Duodenal mucosa (tissue), 2 donors: ENCODE measurements around the gene CHMP6.

Source experiments
- H3K27ac ChIP-seq: one replicate; pipeline ENCODE4 v1.7.0; 2013; ENCODE audit warnings: low read depth, low read length
- H3K27me3 ChIP-seq, 2 donors: one replicate each; pipeline ENCODE4 v1.7.0; 2013; ENCODE audit warnings: low read length in 2 of 2, control low read depth in 1 of 2; ENCODE audit not compliant: insufficient read depth in 2 of 2, control insufficient read depth in 1 of 2
- H3K36me3 ChIP-seq, 2 donors: one replicate each; pipeline ENCODE4 v1.7.0; 2013; ENCODE audit warnings: low read length in 2 of 2, control low read depth in 1 of 2; ENCODE audit not compliant: insufficient read depth in 2 of 2, control insufficient read depth in 1 of 2
- H3K4me1 ChIP-seq, 2 donors: one replicate each; pipeline ENCODE4 v1.7.0; 2013; ENCODE audit warnings: low read length in 2 of 2, control low read depth in 1 of 2; ENCODE audit not compliant: insufficient read depth in 2 of 2, control insufficient read depth in 1 of 2
- H3K4me3 ChIP-seq, 2 donors: one replicate each; pipeline ENCODE4 v1.7.0; 2013; ENCODE audit warnings: low read length in 2 of 2, low read depth in 1 of 2
- H3K9ac ChIP-seq, 2 donors: one replicate each; pipeline ENCODE4 v1.7.0; 2013; ENCODE audit warnings: low read length in 2 of 2, low read depth in 1 of 2
- H3K9me3 ChIP-seq, 2 donors: one replicate each; pipeline ENCODE4 v1.7.0; 2013; ENCODE audit warnings: low read length in 2 of 2, control low read depth in 1 of 2; ENCODE audit not compliant: control insufficient read depth in 1 of 2

Gene CHMP6

GRCh38 chr17:81037798-81038733 lies 46.4 kb downstream of the CHMP6 start:
- no peak overlapping the region for H3K4me3 ChIP-seq
- no peak overlapping the region for H3K27ac ChIP-seq
- H3K4me1 ChIP-seq, result peaks cover 12 to 34% of the 10 kb centered on the region in 2 donors
- H3K9me3 ChIP-seq, result no peaks in the 10 kb centered on the region
- H3K36me3 ChIP-seq, result no peaks in the 10 kb centered on the region
- no peaks in the 10 kb centered on the region for H3K27me3 ChIP-seq
- no peak overlapping the region for H3K9ac ChIP-seq

DNA sequence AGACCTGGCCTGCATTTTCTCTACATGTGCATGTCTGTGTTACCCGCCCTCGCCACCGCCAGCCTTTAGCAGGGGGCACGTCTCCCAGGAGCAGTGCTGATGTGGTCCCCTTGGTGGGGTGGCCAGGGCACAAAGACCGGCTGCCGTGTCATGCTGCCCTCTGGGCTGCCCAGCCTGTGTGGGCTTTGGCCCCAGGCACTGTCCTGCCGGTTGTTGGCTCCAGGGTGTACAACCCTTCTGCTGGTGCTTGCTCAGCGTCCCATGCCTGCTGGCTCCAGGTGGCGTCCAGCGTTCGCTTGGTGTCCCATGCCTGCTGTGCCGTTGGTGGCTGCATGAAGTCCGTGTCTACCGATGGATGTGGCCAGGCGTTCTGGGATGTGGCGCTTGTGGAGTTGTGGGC lies 47.5 kb downstream of the CHMP6 start:
- Histone ChIP-seq H3K27ac (no peak overlapping the region), H3K4me1 (peaks cover 7 to 29% of the 10 kb centered on the region in 2 donors), H3K9me3 (no peaks in the 10 kb centered on the region), H3K27me3 (no peaks in the 10 kb centered on the region), H3K36me3 (no peaks in the 10 kb centered on the region), H3K9ac (no peak overlapping the region), H3K4me3 (no peak overlapping the region)

- Histone ChIP-seq H3K9me3 (no peaks in the 10 kb centered on the region), H3K4me3 (no peak overlapping the region), H3K27ac (no peak overlapping the region), H3K36me3 (no peaks in the 10 kb centered on the region), H3K9ac (no peak overlapping the region), H3K27me3 (no peaks in the 10 kb centered on the region), H3K4me1 (peaks cover 15 to 36% of the 10 kb centered on the region in 2 donors)
Observed at GRCh38 chr17:81039854-81040758, 48.5 kb downstream of the CHMP6 start.

GRCh38 chr17:81040791-81041337 lies 49.2 kb downstream of the CHMP6 start:
- Histone ChIP-seq H3K4me1 (peaks cover 23 to 40% of the 10 kb centered on the region in 2 donors), H3K27me3 (no peaks in the 10 kb centered on the region), H3K36me3 (no peaks in the 10 kb centered on the region), H3K9ac (no peak overlapping the region), H3K4me3 (no peak overlapping the region), H3K9me3 (no peaks in the 10 kb centered on the region), H3K27ac (no peak overlapping the region)

DNA sequence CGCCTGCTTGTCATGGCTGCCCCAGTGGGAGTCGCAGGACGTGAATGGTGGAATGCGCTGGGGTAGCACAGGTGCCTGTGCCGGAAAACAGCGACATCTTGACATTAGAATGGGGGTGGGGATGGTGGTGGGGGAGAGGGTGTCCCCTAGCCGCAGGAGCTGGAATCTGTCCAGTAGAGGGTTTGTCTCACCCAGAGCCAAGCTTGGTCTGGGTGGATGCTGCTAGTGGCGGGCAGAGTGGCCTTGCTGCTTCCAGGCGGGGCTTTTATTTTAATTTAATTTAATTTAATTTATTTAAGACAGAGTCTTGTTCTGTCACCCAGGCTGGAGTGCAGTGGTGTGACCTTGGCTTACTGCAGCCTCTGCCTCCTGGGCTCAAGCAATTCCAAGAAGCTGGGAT lies 51.0 kb downstream of the CHMP6 start:
- no peak overlapping the region for H3K4me3 ChIP-seq
- H3K4me1 ChIP-seq, result peaks cover 17 to 26% of the 10 kb centered on the region in 2 donors
- no peak overlapping the region for H3K27ac ChIP-seq

GRCh38 chr17:81043319-81043724 lies 51.7 kb downstream of the CHMP6 start:
- peaks cover 17 to 19% of the 10 kb centered on the region in 2 donors for H3K4me1 ChIP-seq

More for the DNA sequence above, 51.0 kb downstream of the CHMP6 start:
- Histone ChIP-seq H3K27me3 (no peaks in the 10 kb centered on the region), H3K9ac (no peak overlapping the region), H3K9me3 (no peaks in the 10 kb centered on the region), H3K36me3 (no peaks in the 10 kb centered on the region)

GRCh38 chr17:81043725-81044427 lies 52.2 kb downstream of the CHMP6 start:
- Histone ChIP-seq H3K27me3 (no peaks in the 10 kb centered on the region), H3K9me3 (no peaks in the 10 kb centered on the region), H3K9ac (no peak overlapping the region), H3K4me1 (peaks cover 17 to 20% of the 10 kb centered on the region in 2 donors), H3K27ac (peak overlapping the region; percentile 75), H3K4me3 (no peak overlapping the region), H3K36me3 (no peaks in the 10 kb centered on the region)

More at GRCh38 chr17:81043319-81043724, 51.7 kb downstream of the CHMP6 start:
- H3K9ac ChIP-seq, result no peak overlapping the region
- H3K27ac ChIP-seq, result peak overlapping the region; percentile 30
- no peaks in the 10 kb centered on the region for H3K36me3 ChIP-seq
- no peaks in the 10 kb centered on the region for H3K27me3 ChIP-seq
- no peaks in the 10 kb centered on the region for H3K9me3 ChIP-seq
- H3K4me3 ChIP-seq, result no peak overlapping the region

DNA sequence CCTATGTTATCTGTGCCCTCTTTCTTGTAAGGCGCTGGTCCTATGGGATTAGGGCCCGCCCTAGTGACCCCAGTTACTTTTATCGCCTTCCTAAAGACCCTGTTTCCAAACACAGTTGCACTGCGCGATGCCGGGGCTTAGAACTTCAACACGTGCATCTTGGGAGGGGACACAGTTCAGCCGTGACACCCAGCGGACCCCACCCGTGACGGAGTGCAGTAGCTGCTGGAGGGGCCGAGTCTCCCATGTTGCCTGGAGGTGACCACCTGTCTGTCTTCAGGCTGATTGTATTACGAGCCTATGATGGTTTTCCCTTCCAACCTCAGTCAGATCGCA lies 52.8 kb downstream of the CHMP6 start:
- Histone ChIP-seq H3K4me1 (peaks cover 17 to 26% of the 10 kb centered on the region in 2 donors), H3K27me3 (no peaks in the 10 kb centered on the region), H3K9me3 (no peaks in the 10 kb centered on the region), H3K27ac (peak overlapping the region; percentile 75), H3K36me3 (no peaks in the 10 kb centered on the region), H3K4me3 (no peak overlapping the region), H3K9ac (no peak overlapping the region)

- peak overlapping the region; percentile 39 for H3K27ac ChIP-seq
- H3K27me3 ChIP-seq, result no peaks in the 10 kb centered on the region
- H3K9ac ChIP-seq, result no peak overlapping the region
- no peak overlapping the region for H3K4me3 ChIP-seq
- no peaks in the 10 kb centered on the region for H3K9me3 ChIP-seq
- H3K4me1 ChIP-seq, result peaks cover 20 to 29% of the 10 kb centered on the region in 2 donors
- no peaks in the 10 kb centered on the region for H3K36me3 ChIP-seq
Observed at GRCh38 chr17:81044764-81045589, 53.3 kb downstream of the CHMP6 start.
